Nephron progenitor cell (in vitro differentiated cells): ENCODE measurements around the gene FRMD4A.

Experiments used
- DNase-seq: peaks from one replicate; pipeline ENCODE4 v3.0.0; 2021
- H3K27ac Mint-ChIP-seq: 2 replicates; pipeline ENCODE4 v1.8.0; 2021; ENCODE audit warnings: mild to moderate bottlenecking, moderate library complexity, mixed read lengths
- H3K27me3 Mint-ChIP-seq: 2 replicates; pipeline ENCODE4 v1.8.0; 2021; ENCODE audit warnings: mild to moderate bottlenecking, low read depth, mixed read lengths; ENCODE audit not compliant: poor library complexity
- H3K36me3 Mint-ChIP-seq: 2 replicates; pipeline ENCODE4 v1.8.0; 2021; ENCODE audit warnings: low read depth, mixed read lengths
- H3K4me1 Mint-ChIP-seq: 2 replicates; pipeline ENCODE4 v1.8.0; 2021; ENCODE audit warnings: mixed read lengths
- H3K4me3 Mint-ChIP-seq: 2 replicates; pipeline ENCODE4 v1.8.0; 2021; ENCODE audit warnings: mild to moderate bottlenecking, moderate library complexity, mixed read lengths
- H3K9me3 Mint-ChIP-seq: 2 replicates; pipeline ENCODE4 v1.8.0; 2021; ENCODE audit warnings: mild to moderate bottlenecking, moderate library complexity, mixed read lengths
- CTCF ChIP-seq: fragments of 200-600 bp; sonication (generic); IDR thresholded peaks from 2 replicates; pipeline ENCODE4 v1.5.0; 2021; ENCODE audit warnings: antibody characterized with exemption

The FRMD4A gene

DNA sequence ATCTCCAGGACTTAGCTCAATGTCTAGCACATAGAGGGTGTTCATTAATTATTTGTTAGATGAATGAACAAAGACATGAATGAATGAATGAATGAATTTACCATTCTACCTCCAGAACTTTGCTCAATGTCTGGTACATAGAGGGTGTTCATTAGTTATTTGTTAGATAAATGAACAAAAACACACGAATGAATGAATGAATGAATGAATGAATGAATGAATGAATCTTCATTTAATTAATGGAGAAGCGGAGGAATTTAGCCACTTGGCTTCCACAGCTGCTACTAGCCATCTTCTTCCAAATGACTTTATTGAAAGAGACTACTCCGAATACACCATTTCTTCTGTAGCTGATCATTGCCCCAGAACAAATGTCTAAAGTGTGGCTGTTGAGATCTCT, 368.9 kb downstream of the FRMD4A start:
- no peaks in the 10 kb centered on the region for H3K27me3 Mint-ChIP-seq
- no peak overlapping the region for H3K27ac Mint-ChIP-seq
- H3K9me3 Mint-ChIP-seq = no peaks in the 10 kb centered on the region
- DNase-seq = no peak
- peaks cover 63% of the 10 kb centered on the region for H3K4me1 Mint-ChIP-seq
- H3K36me3 Mint-ChIP-seq = peaks cover 4% of the 10 kb centered on the region
- no peak overlapping the region for H3K4me3 Mint-ChIP-seq
- TF ChIP-seq CTCF = no peak

DNA sequence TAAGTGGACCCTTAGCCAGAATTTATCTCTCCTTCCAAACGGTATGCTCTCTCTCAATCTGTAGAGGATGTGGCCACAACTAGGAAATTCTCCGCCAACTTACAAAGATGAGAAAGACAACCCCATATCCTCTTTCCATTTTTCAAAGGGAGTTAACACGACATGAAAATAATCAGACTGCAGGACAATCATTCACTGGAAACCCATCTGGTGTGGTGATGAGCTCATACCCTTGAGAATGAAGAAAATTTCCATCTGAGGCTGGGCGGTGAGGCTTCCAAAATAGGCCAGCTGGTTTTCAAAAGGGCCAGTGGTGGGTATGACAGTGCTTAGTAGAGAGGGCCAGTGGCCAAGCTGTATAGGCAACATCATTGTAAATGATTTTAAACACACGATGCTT, 369.6 kb downstream of the FRMD4A start:
- peaks cover 4% of the 10 kb centered on the region for H3K36me3 Mint-ChIP-seq
- no peak overlapping the region for H3K4me3 Mint-ChIP-seq
- H3K9me3 Mint-ChIP-seq = no peaks in the 10 kb centered on the region
- H3K4me1 Mint-ChIP-seq = peaks cover 69% of the 10 kb centered on the region
- H3K27me3 Mint-ChIP-seq = no peaks in the 10 kb centered on the region
- no peak for TF ChIP-seq CTCF
- no peak overlapping the region for H3K27ac Mint-ChIP-seq
- DNase-seq = no peak

DNA sequence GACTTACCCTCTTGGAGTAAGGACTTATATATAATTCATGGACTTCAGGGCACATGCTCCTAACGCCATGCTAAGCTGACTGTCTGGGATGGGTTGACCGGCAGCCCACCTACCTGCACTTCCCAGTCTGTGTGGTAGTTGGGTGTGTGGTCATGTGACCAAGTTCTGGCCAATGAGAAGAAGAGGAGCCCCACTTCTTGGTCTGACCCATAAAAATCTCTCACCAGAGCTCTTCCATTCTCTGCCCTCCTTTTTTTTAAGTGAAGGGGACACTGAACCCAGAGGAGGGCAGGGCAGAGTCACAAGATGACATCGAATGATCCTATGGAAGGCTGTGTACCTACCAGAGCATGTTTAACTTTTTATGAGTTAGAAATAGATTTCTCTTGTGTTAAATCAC, 370.1 kb downstream of the FRMD4A start:
- Mint-ChIP-seq H3K4me1 (peaks cover 69% of the 10 kb centered on the region), H3K36me3 (peaks cover 4% of the 10 kb centered on the region), H3K9me3 (no peaks in the 10 kb centered on the region), H3K27ac (no peak overlapping the region), H3K4me3 (no peak overlapping the region), H3K27me3 (no peaks in the 10 kb centered on the region)
- no peak for DNase-seq
- TF ChIP-seq CTCF = no peak

DNA sequence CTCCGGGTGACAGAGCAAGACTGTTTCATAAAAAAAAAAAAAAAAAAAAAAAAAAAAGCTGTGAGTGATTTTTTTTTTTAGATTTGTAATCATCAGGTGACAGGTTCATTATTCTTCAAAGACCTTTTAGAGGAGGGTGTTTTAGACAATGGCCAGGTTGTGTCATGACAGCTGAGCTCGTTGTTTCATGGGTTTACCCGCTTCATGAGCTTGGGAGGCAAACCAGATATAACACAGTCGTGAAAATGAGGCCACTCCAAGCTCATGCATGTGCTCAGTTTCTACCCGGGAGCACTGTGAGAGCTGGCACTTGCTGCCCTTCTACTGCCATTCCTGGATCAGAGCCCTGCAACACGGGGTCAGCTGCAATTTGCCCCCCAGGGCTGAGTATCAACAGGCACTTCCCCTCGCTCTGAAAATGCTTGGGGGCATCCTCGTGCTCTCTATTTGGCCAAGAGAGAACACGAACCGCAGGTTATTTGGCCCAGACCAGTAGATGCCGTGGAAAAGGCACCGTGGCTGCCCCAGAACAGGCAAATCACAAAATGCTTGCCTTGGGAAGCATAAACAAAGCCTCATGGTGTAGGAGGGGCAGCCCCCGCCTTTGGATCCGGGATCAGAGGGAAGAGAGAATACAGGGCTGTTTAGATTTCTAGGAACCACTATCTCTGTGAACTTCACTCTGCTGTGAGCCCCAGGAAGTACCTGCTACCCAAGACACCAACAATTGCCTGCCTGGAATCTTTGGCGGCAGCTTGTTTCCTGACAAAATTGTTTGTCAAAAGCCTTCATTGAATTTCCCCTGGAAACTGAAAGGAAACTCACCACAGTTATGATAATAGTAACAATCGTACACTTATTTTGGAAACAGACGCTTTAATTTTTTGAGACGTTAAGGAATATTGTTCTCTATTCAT, 371.0 kb downstream of the FRMD4A start:
- no peak overlapping the region for H3K27ac Mint-ChIP-seq
- H3K27me3 Mint-ChIP-seq = no peaks in the 10 kb centered on the region
- H3K4me3 Mint-ChIP-seq = no peak overlapping the region
- DNase-seq = no peak
- no peak for TF ChIP-seq CTCF
- peaks cover 64% of the 10 kb centered on the region for H3K4me1 Mint-ChIP-seq
- H3K9me3 Mint-ChIP-seq = peaks cover 6% of the 10 kb centered on the region
- peaks cover 5% of the 10 kb centered on the region for H3K36me3 Mint-ChIP-seq

GRCh38 chr10:13957856-13958255, 372.9 kb downstream of the FRMD4A start:
- peak overlapping the region; percentile 65 for H3K27ac Mint-ChIP-seq
- DNase-seq = no peak
- peaks cover 24% of the 10 kb centered on the region for H3K36me3 Mint-ChIP-seq
- peaks cover 24% of the 10 kb centered on the region for H3K9me3 Mint-ChIP-seq
- TF ChIP-seq CTCF = no peak
- no peak overlapping the region for H3K4me3 Mint-ChIP-seq
- H3K4me1 Mint-ChIP-seq = peaks cover 47% of the 10 kb centered on the region
- no peaks in the 10 kb centered on the region for H3K27me3 Mint-ChIP-seq

DNA sequence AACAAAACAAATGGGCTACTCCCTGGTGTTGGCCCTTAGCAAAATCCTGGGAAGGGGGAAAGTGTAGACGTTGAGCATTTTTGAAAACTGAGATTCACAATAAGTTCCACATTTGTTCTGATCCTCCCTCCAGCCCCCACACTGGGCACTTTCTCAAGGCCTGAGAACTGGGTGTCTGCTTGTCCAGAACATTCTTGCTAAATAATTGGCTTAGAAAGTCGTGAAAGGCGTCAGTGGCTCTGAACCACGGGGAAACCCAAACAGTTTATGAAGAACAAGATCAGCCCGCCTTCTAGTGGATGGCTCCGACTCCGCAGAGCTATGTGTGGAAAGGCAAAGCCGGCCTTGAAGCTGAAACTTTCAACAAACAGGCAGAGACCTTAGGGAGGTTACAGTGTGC, 373.9 kb downstream of the FRMD4A start:
- no peak for TF ChIP-seq CTCF
- Mint-ChIP-seq H3K36me3 (peaks cover 24% of the 10 kb centered on the region), H3K9me3 (peaks cover 24% of the 10 kb centered on the region), H3K27me3 (no peaks in the 10 kb centered on the region), H3K4me3 (no peak overlapping the region), H3K27ac (peak overlapping the region; percentile 87), H3K4me1 (peaks cover 41% of the 10 kb centered on the region)
- no peak for DNase-seq
